IMR-90 (cell line): ENCODE measurements around the gene PPP1R10. TPM values are rescaled to one million over a fixed set of nuclear protein-coding genes. Genes with fewer than 3 reads are reported as not detected.

Experiments used
- ATAC-seq: fragments of 200-7000 bp; cut with Tn5 transposase; 2 replicates; pipeline ENCODE4 v1.9.1; 2020; ENCODE audit warnings: low read depth, mild to moderate bottlenecking, moderate library complexity
- Bru-seq: library from RNA; stranded (reverse); fragments of 400-500 nt; gene quantifications from one replicate; lab custom pipeline; 2021; lab: Mats Ljungman, UMichigan
- BruChase-seq, 2 experiments: library from RNA; stranded (reverse); fragments of 400-500 nt; gene quantifications; one replicate each; lab custom pipeline; 2021; lab: Mats Ljungman, UMichigan
- BruUV-seq: library from RNA; stranded (reverse); fragments of 400-500 nt; replicated peaks from 2 replicates; lab custom pipeline; 2021; lab: Mats Ljungman, UMichigan
- CTCF ChIA-PET: fragments of 300-600 bp; formaldehyde crosslinking; extraction: SDS; loops from one replicate; lab custom pipeline; 2021; ENCODE audit warnings: antibody characterized with exemption; lab: Yijun Ruan, JAX
- POLR2A ChIA-PET: fragments of 300-600 bp; sonication (Branson Sonifier 250); formaldehyde crosslinking; loops from one replicate; lab custom pipeline; 2022; ENCODE audit warnings: antibody characterized with exemption; ENCODE audit not compliant: unreplicated experiment; lab: Charles Lee
- DNase-seq: peaks from one replicate; pipeline ENCODE4 v3.0.0; 2013
- H2AFZ ChIP-seq: replicated peaks from 2 replicates; pipeline ENCODE3; 2013; ENCODE audit warnings: low read length, mild to moderate bottlenecking; ENCODE audit not compliant: poor library complexity
- H2AK5ac ChIP-seq: 2 replicates; pipeline ENCODE4 v1.6.1; 2013; ENCODE audit warnings: low read depth, low read length, inconsistent platforms
- H2AK9ac ChIP-seq: replicated peaks from 2 replicates; pipeline ENCODE3; 2013; ENCODE audit warnings: mild to moderate bottlenecking, low read depth, low read length, moderate library complexity; ENCODE audit not compliant: poor library complexity
- H2BK120ac ChIP-seq: 2 replicates; pipeline ENCODE4 v1.6.1; 2013; ENCODE audit warnings: low read depth, low read length, inconsistent platforms
- H2BK15ac ChIP-seq: 3 replicates; pipeline ENCODE4 v1.6.1; 2013; ENCODE audit warnings: low read depth, low read length, inconsistent platforms
- H2BK20ac ChIP-seq: 2 replicates; pipeline ENCODE4 v1.6.1; 2013; ENCODE audit warnings: low read depth, mild to moderate bottlenecking, inconsistent platforms, low read length, moderate library complexity
- H2BK5ac ChIP-seq: 2 replicates; pipeline ENCODE4 v1.6.1; 2013; ENCODE audit warnings: mild to moderate bottlenecking, low read depth, low read length, inconsistent platforms; ENCODE audit not compliant: poor library complexity, severe bottlenecking
- H3K14ac ChIP-seq: replicated peaks from 2 replicates; pipeline ENCODE4 v1.6.1; 2013; ENCODE audit warnings: low read depth, low read length, inconsistent platforms
- H3K18ac ChIP-seq: 2 replicates; pipeline ENCODE4 v1.6.1; 2013; ENCODE audit warnings: low read depth, low read length, control low read depth
- H3K23ac ChIP-seq: 2 replicates; pipeline ENCODE4 v1.6.1; 2013; ENCODE audit warnings: low read depth, low read length, inconsistent platforms
- H3K27ac ChIP-seq: 2 replicates; pipeline ENCODE4 v1.5.1; 2013; ENCODE audit warnings: mild to moderate bottlenecking, control low read depth, low read length; ENCODE audit not compliant: insufficient read depth
- H3K27me3 ChIP-seq: 2 replicates; pipeline ENCODE4 v1.6.1; 2013; ENCODE audit warnings: low read length; ENCODE audit not compliant: control insufficient read depth, insufficient read depth
- H3K36me3 ChIP-seq: 2 replicates; pipeline ENCODE4 v1.6.1; 2013; ENCODE audit warnings: low read length, mixed read lengths; ENCODE audit not compliant: control insufficient read depth, insufficient read depth
- H3K4ac ChIP-seq: 2 replicates; pipeline ENCODE4 v1.6.1; 2013; ENCODE audit warnings: low read depth, low read length, inconsistent platforms
- H3K4me1 ChIP-seq: 2 replicates; pipeline ENCODE4 v1.6.1; 2013; ENCODE audit warnings: low read length, mixed read lengths; ENCODE audit not compliant: control insufficient read depth, insufficient read depth
- H3K4me2 ChIP-seq: 2 replicates; pipeline ENCODE4 v1.6.1; 2013; ENCODE audit warnings: low read depth, mild to moderate bottlenecking, control low read depth, low read length, moderate library complexity
- H3K4me3 ChIP-seq: 2 replicates; pipeline ENCODE4 v1.5.1; 2013; ENCODE audit warnings: low read depth, mild to moderate bottlenecking, control low read depth, low read length, moderate library complexity; ENCODE audit not compliant: insufficient read depth
- H3K56ac ChIP-seq: 2 replicates; pipeline ENCODE4 v1.6.1; 2013; ENCODE audit warnings: low read length, inconsistent platforms; ENCODE audit not compliant: insufficient read depth; ENCODE audit errors: extremely low read depth
- H3K79me1 ChIP-seq, 2 experiments: 2 replicates each; pipeline ENCODE4 v1.6.1; 2013; ENCODE audit warnings: low read length in 2 of 2, inconsistent platforms in 1 of 2, low read depth in 1 of 2
- H3K9ac ChIP-seq: 2 replicates; pipeline ENCODE4 v1.6.1; 2013; ENCODE audit warnings: low read depth, low read length, control low read depth
- H3K9me1 ChIP-seq: 2 replicates; pipeline ENCODE4 v1.6.1; 2013; ENCODE audit warnings: low read length, inconsistent platforms; ENCODE audit not compliant: insufficient read depth
- H3K9me3 ChIP-seq: 2 replicates; pipeline ENCODE4 v1.6.1; 2013; ENCODE audit warnings: low read length; ENCODE audit not compliant: control insufficient read depth, insufficient read depth
- H4K20me1 ChIP-seq: 2 replicates; pipeline ENCODE4 v1.6.1; 2013; ENCODE audit warnings: low read length, inconsistent platforms; ENCODE audit not compliant: insufficient read depth
- H4K5ac ChIP-seq: 2 replicates; pipeline ENCODE4 v1.6.1; 2013; ENCODE audit warnings: mild to moderate bottlenecking, low read depth, low read length, control low read depth
- H4K8ac ChIP-seq, 2 experiments: 2 replicates each; pipeline ENCODE4 v1.6.1; 2013; ENCODE audit warnings: low read depth in 2 of 2, low read length in 2 of 2, control low read depth in 1 of 2, inconsistent platforms in 1 of 2
- H4K91ac ChIP-seq: 2 replicates; pipeline ENCODE4 v1.6.1; 2013; ENCODE audit warnings: low read depth, low read length, inconsistent platforms; ENCODE audit not compliant: insufficient read depth
- BHLHE40 ChIP-seq: fragments of 150-350 bp; IDR thresholded peaks from 2 replicates; pipeline ENCODE4 v1.6.1; 2016; ENCODE audit warnings: mild to moderate bottlenecking, low read depth, low read length
- CHD1 ChIP-seq: IDR thresholded peaks from 2 replicates; pipeline ENCODE4 v1.6.1; 2012; ENCODE audit warnings: low read depth, low read length, improper control_type of control experiment
- CTCF ChIP-seq: conservative IDR thresholded peaks from 2 replicates; pipeline ENCODE4 v1.5.1; 2012; ENCODE audit warnings: mild to moderate bottlenecking, low read depth, low read length, improper control_type of control experiment
- ELK1 ChIP-seq: fragments of 150-350 bp; IDR thresholded peaks from 2 replicates; pipeline ENCODE4 v1.6.1; 2016; ENCODE audit warnings: low read depth, mild to moderate bottlenecking, low read length, moderate library complexity, borderline replicate concordance
- MAZ ChIP-seq: IDR thresholded peaks from 2 replicates; pipeline ENCODE4 v1.6.1; 2012; ENCODE audit warnings: low read depth, mild to moderate bottlenecking, low read length, improper control_type of control experiment, moderate library complexity, borderline replicate concordance
- NFE2L2 ChIP-seq: fragments of 150-350 bp; IDR thresholded peaks from 2 replicates; pipeline ENCODE4 v1.6.1; 2016; ENCODE audit warnings: low read depth, mild to moderate bottlenecking, low read length
- POLR2A ChIP-seq: IDR thresholded peaks from 2 replicates; pipeline ENCODE4 v1.6.1; 2012; ENCODE audit warnings: mild to moderate bottlenecking, low read depth, low read length
- RCOR1 ChIP-seq: IDR thresholded peaks from 2 replicates; pipeline ENCODE4 v1.6.1; 2012; ENCODE audit warnings: mild to moderate bottlenecking, low read length, improper control_type of control experiment; ENCODE audit not compliant: insufficient replicate concordance
- RFX5 ChIP-seq: IDR thresholded peaks from 2 replicates; pipeline ENCODE4 v1.8.0; 2012; ENCODE audit warnings: low read depth, mild to moderate bottlenecking, low read length, moderate library complexity
- SMC3 ChIP-seq: fragments of 150-350 bp; IDR thresholded peaks from 2 replicates; pipeline ENCODE4 v1.6.1; 2016; ENCODE audit warnings: low read depth, mild to moderate bottlenecking, antibody characterized with exemption, low read length, moderate library complexity
- USF2 ChIP-seq: fragments of 150-350 bp; IDR thresholded peaks from 2 replicates; pipeline ENCODE4 v1.6.1; 2017; ENCODE audit warnings: mild to moderate bottlenecking, antibody characterized with exemption, low read length, low read depth
- WGBS, 2 experiments: methylation state at CpG; one replicate each; pipeline versions ENCODE4 v1.1.5 to v1.1.7; 2013; ENCODE audit warnings: missing lambda C conversion rate in 2 of 2; ENCODE audit not compliant: insufficient read length in 1 of 2; ENCODE audit errors: extremely low coverage in 2 of 2; 5-methylcytosine and 5-hydroxymethylcytosine counted together
- dilution Hi-C: fragments of 300-500 bp; cut with HindIII; formaldehyde crosslinking; loops from one replicate; pipeline ENCODE4 v1.14.3; 2018; ENCODE audit warnings: low sequenced_read_pairs; ENCODE audit not compliant: unreplicated experiment
- in situ Hi-C: fragments of 300-500 bp; cut with MboI; formaldehyde crosslinking; loops from 3 replicates; pipeline ENCODE4 v1.14.3; 2019; ENCODE audit warnings: low sequenced_read_pairs, inconsistent platforms, mixed read lengths
- intact Hi-C: fragments of 100-400 bp; cut with micrococcal nuclease; formaldehyde crosslinking; loops from 2 replicates; pipeline ENCODE4 v1.10.0; 2022
- long read RNA-seq: library from polyadenylated mRNA; unstranded; transcript quantifications from one replicate; pipeline ENCODE4 v2.0.0, GENCODE V29; 2021; ENCODE audit not compliant: unreplicated experiment
- polyA plus RNA-seq, 3 experiments: library from polyadenylated mRNA; depleted of rRNA; stranded (reverse); fragments of >200 nt; gene quantifications; 2 replicates each; pipeline ENCODE4 v1.2.3, GENCODE V29; 2012; ENCODE audit warnings: low replicate concordance in 1 of 3
- total RNA-seq: library from RNA; depleted of rRNA; stranded (reverse); fragments of >200 nt; gene quantifications from 2 replicates; pipeline ENCODE4 v1.2.3, GENCODE V29; 2012; rRNA removed

PPP1R10 gene
- 16.1 and 18.8 TPM in 2 replicates for total RNA-seq
- 21.2 TPM in 2 replicates for polyA plus RNA-seq (2012; rRNA removed)
- polyA plus RNA-seq (2012; cell fraction: cytosol; rRNA removed), result 11.5 and 12.8 TPM in 2 replicates
- polyA plus RNA-seq (2012; cell fraction: nucleus; rRNA removed; ENCODE audit: low replicate concordance), result 37.5 and 59.7 TPM in 2 replicates
- percentile 98 among the genes with signal in this experiment for Bru-seq, nascent RNA
- BruChase-seq, experiment 1, labeled RNA remaining after a 6-hour chase, result percentile 91 among the genes with signal in this experiment
- BruChase-seq, experiment 2, labeled RNA remaining after a 2-hour chase, result percentile 96 among the genes with signal in this experiment
- long read RNA-seq, partial matches to known transcripts, result 22 of 23 reads
- long read RNA-seq, other reads (novel, unspliced or antisense), result 1 of 23 reads

GRCh38 chr6:30616811-30617564 lies at the start of gene PPP1R10:
Gene PPP1R10, minus strand, starts transcription at chr6:30617243. Its CDS starts 7,299 bp downstream, at chr6:30609944.
- Histone ChIP-seq H3K9ac (peak within 1 kb of the TSS; percentile 99), H3K4ac (peak within 1 kb of the TSS; percentile 99), H3K14ac (peak within 1 kb of the TSS; percentile 99), H4K20me1 (peaks cover 31% of the 10 kb centered on the region), H2BK5ac (peak within 1 kb of the TSS; percentile 92), H3K36me3 (peaks cover 15% of the 10 kb centered on the region), H3K9me3 (no peaks in the 10 kb centered on the region), H3K4me2 (peak within 1 kb of the TSS; percentile 96), H2AFZ (peak within 1 kb of the TSS; percentile 90), H2BK20ac (peak within 1 kb of the TSS; percentile 96), H3K27me3 (no peaks in the 10 kb centered on the region), H2AK5ac (peak within 1 kb of the TSS; percentile 99), H3K23ac (peak within 1 kb of the TSS; percentile 99), H3K18ac (peak within 1 kb of the TSS; percentile 91), H3K27ac (peak within 1 kb of the TSS; percentile 91), H4K91ac (peak within 1 kb of the TSS; percentile 99), H2BK15ac (peak within 1 kb of the TSS; percentile 88), H3K4me3 (peak within 1 kb of the TSS; percentile 73), H4K8ac (peak within 1 kb of the TSS; percentile 87 to 100), H3K9me1 (peaks cover 7% of the 10 kb centered on the region), H3K4me1 (peaks cover 6% of the 10 kb centered on the region), H3K79me1 (peaks cover 20 to 46% of the 10 kb centered on the region in 2 experiments), H4K5ac (peak within 1 kb of the TSS; percentile 97), H2BK120ac (peak within 1 kb of the TSS; percentile 96), H3K56ac (peak within 1 kb of the TSS; percentile 100), H2AK9ac (peak within 1 kb of the TSS; percentile 100)
- ChIA-PET POLR2A (interaction anchor here (0.6 to 1.0 kb wide), 2 partner anchors 9 to 48 kb away, joined by 4 to 5 read pairs; partner anchors contain the start of gene ATAT1), CTCF (no interaction called here)
- ATAC-seq (peak; percentile 82), DNase-seq (peak; percentile 100)
- dilution Hi-C loops (no loop called here), intact Hi-C loops (loop anchor here (2.0 kb wide), 1 partner anchor 104 kb away; the partner anchor contains the start of gene TUBB), in situ Hi-C loops (no loop called here)
- TSS peak; percentile 84 for BruUV-seq
- WGBS, 2 experiments, result 0% methylated on average over 19 of the region's 40 CpGs; no CpG with 5 or more reads in 1 of the 2 experiments
- TF ChIP-seq RFX5 (no peak), NFE2L2 (no peak), POLR2A (peak; percentile 99), RCOR1 (no peak), BHLHE40 (peak; percentile 98), USF2 (peak; percentile 81), ELK1 (no peak), CTCF (no peak), MAZ (0 out of 2 replicates have a peak, but pooled peaks have one; percentile 6), SMC3 (no peak), CHD1 (peak; percentile 100)
